Stimulated activated CD8-positive, alpha-beta memory T cell treated with anti-CD3 and anti-CD28 coated beads, Interleukin-2, amount 100 ng/mL, for 1 hour (primary cell): ENCODE measurements around the gene SLC37A1.
"Not testable (repeated sequence)": the region's sequence is repeated elsewhere in the genome, so short reads cannot be mapped to it uniquely, and the experiment has no call there.

Experiments
- DNase-seq, 2 donors: peaks; one replicate each; pipeline ENCODE4 v3.0.0-alpha.2; 2020; ENCODE audit warnings: low read depth in 2 of 2

The SLC37A1 gene

DNA sequence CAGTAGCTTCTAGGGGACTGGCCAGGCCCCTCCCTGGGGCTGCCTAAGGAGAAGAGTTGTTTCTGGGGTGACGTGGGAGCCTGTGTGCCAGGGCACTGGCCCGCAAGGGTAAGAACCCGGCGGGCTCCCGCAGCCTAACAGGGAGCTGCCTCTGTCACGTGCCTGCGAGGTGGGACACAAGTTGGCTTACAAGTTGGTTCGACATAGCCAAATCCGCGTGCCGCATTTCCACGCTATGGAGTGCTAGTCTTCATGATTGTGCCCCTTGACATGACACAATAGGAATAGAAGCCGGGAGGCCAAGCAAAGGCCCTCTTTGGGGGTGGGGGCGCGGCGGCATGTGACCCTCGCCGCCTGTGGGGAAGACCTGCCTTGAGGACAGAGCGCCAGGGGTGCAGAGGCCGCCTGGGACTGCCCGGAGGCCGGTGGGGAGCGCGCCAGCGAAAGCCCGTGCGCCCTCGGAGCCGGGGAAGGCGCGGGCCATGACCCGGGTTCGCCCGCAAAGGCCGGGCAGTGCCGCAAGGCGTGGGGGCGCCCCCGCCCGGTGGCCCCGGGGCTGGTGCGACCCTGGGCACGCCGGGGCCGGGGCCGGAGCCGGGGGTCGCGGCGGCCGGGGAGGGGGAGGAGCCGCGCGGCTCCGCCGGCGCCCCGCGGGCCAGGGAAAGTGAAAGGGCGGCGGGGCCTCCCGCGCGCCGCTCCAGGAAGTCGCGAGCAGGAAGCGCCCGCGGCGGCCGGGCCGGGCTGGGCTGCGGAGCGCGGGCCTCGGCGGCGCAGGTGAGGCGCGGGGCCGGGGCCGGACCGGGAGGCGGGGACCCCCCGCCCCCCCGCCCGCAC lies at the start of gene SLC37A1:
SLC37A1 (plus strand) TSS at position 702 of the 834 bp plus-strand sequence. CDS start 4,603 bp downstream, outside the sequence.
- no peak for DNase-seq

DNA sequence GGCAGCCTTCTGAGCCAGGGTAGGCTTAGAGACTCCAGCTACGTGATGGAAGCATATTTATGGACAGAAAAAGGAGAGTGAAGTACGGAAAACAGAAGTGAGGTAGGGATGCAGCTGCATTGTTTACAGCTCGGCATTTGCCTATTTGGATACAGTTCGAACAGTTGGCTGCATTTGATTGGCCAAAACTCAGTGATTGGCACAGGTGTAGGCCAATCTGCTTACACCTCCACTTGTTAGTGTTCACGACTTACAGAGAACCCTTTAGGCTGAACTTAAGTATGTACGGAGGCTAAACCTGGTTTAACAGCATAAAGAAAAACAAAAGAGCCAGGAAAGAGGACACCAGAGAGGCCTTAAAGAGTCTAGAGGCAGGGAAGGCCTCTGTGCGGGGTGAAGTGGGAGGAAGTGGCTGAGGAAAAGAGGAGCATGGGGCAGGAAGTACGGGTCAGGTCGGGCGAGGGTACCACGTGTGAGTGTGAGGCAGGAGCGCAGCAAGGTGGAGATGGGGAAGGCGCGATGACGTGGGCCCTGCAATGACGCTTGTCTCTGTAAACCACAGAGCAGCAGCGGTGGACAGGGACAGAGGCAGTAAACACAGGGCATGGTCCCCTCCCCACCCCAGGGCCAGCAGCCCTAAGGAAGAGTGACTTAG lies 49.7 kb upstream of the SLC37A1 start:
- DNase-seq = peak; percentile 30 to 34

GRCh38 chr21:42465008-42465802 lies 48.4 kb upstream of the SLC37A1 start:
- DNase-seq = no peak

- DNase-seq = no peak
These were observed 47.9 kb upstream of the SLC37A1 start for GRCh38 chr21:42465803-42466127.

DNA sequence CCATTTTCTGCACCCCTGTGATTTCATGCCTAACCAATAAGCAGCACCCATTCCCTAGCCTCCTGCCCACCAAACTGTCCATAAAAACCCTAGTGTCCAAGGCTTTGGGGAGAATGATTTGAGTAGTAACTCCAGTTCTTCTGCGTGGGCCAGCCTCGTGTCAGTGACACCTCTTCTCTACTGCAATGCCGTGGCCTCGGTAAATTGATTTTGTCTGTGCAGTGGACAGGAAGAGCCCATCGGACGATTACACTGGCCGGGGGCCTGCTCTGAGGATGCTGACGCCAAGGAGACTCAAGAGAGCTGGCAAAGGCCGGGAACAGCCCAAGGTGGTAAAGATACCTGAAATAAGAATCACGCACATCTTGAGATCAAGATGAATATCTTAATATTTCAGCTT lies 47.0 kb upstream of the SLC37A1 start:
- no peak for DNase-seq

GRCh38 chr21:42467140-42467983 lies 46.3 kb upstream of the SLC37A1 start:
- DNase-seq = no peak

GRCh38 chr21:42468491-42469131 lies 45.0 kb upstream of the SLC37A1 start:
- no peak for DNase-seq

DNA sequence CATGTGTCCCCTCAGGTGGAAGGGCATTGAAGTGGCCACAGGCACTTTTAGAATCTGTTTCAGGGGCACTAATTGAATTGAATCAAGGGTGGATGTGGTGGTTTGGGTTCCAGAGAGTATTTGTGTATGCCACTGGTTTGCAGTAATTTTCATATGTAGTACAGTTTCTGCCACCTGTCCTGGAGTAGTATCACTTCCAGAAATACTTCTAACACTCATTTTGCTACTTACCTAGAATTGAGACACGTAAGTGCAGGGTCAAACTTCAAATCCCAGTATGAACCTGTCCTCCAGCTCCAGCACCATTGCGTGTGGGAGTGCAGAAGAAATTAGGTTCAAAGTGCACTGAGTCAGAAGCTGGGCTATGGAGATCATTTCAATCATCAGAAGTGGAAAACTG lies 44.4 kb upstream of the SLC37A1 start:
- no peak for DNase-seq

DNA sequence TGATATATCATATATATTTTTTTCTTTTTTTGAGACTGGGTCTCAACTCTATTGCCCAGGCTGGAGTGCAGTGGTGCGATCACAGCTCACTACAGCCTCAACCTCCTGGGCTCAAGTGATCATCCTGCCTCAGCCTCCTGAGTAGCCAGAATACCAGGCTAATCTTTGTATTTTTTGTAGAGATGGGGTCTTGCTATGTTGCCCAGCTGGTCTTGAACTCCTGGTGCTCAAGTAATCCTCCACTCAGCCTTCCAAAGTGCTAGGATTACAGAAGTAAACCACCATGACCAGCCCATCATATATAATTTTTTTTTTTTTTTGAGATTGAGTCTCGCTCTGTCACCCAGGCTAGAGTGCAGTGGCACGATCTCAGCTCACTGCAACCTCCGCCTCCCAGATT lies 43.9 kb upstream of the SLC37A1 start:
- not testable (repeated sequence) for DNase-seq

GRCh38 chr21:42471206-42471605 lies 42.4 kb upstream of the SLC37A1 start:
- no peak for DNase-seq

- DNase-seq = no peak
These were observed 41.8 kb upstream of the SLC37A1 start for GRCh38 chr21:42471716-42472330.

DNA sequence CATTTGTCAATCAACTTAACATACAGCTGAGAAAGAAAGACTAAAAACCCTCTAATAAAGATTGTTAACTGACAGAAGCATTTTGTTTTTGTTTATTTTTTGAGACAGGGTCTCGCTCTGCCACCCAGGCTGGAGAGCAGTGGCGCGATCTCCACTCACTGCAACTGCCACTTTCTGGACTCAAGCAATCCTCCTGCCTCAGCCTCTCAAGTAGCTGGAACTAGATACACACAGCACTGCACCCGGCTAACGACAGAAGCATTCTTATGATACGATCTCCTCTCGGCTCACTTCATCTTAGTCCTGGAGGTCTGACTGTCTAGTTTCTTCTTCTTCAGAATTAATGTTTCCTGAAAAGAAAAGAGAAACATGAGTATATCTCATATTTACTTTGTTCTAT lies 41.1 kb upstream of the SLC37A1 start:
- no peak for DNase-seq

GRCh38 chr21:42473498-42474042 lies 40.1 kb upstream of the SLC37A1 start:
- DNase-seq = no peak

GRCh38 chr21:42474043-42474831 lies 39.4 kb upstream of the SLC37A1 start:
- no peak for DNase-seq

DNA sequence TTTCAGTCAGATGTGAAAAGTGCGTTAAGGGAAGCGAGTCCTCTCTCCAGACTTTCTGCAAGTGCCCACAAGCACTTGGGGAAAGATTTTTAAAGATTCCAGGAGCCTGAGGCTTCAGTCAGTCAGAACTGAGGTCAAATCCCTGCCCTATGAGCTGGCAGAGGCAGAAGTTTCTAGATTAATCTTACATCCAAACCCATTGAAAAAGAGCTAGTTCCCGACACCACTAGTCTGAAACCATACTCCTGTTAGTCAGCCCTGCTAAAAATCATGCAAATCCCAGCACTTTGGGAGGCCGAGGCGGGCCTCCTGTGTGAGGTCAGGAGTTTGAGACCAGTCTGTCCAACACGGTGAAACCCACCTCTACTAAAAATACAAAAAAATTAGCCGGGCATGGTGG lies 38.6 kb upstream of the SLC37A1 start:
- no peak for DNase-seq

DNA sequence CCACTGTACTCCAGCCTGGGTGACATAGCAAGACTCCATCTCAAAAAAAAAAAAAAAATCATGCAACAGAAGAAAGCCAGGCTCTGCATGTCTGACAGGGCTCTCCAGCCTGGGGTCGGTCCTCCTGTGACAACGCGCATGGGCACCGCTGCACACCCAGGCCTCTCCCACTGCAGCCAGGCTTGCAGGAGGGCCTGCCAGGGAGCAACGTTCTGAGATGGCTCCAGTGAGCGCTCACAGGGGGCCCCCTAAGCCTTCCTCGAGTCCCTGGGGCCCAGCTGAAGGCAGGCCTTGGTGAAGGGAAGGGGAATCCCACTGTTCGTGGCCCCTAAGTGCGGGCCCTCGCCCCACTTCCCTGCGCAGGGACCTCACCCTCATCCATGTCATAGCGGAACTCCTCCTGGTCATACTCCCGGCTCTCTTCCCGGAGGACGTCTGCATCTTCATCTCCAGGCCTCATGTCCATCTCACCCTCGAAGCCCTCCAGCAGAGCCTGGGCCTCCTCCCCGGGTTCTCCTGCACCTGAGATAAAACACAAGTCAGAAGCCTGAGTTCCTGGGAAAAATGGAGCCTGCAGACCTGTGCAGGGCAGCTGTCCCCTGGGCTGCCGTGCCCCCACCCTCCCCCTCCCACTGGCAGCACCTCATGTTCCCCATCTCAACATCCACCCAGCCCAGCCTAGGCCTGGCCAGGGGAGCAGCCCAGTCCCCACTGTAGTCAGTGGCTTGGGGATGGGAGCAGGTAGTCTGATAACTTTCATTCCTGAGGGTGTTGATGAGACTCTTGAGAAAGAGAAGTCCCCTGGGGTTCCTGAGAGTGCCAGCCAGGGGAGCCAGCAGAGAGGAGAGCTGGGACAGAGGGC lies 37.9 kb upstream of the SLC37A1 start:
- no peak for DNase-seq

DNA sequence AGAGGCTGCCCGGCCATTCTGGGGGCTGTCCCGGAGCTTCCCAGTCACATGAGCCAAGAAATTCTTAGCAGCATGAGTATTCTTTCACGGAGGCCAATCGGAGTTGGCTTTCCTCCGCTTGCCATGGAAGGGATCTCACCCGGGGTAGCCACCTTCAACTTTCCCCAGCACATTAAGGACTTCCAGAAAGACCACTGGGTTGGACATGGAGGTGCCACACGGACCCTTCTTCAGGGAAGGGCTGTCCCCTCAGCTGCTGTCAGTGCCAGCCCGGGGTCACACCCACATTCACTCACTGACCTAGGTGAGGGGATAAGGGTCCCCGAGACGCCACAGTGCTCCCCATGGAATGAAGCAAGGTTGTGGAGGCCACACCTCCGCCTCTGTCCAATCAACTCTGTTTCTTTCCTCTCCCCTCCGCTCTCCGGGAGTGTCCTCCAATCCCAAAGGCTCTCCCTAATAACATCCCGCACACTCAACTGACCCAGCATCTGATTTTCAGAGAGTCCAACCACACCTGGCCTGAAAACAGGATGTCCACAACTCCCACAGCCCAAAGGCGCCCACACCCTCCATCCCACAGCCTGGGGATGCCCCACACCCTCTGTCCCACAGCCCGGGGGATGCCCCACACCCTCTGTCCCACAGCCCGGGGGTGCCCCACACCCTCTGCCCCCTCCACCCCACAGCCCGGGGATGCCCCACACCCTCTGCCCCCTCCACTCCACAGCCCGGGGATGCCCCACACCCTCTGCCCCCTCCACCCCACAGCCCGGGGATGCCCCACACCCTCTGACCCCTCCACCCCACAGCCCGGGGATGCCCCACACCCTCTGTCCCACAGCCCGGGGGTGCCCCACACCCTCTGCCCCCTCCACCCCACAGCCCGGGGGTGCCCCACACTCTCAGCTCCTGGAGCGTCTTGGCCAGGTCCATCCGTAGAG lies 37.0 kb upstream of the SLC37A1 start:
- DNase-seq = no peak
